ENCODE data around the gene ANKRD27. TPM values are rescaled to one million over a fixed set of nuclear protein-coding genes. Genes with fewer than 3 reads are reported as not detected.
A peak's percentile ranks its signal among the peaks of the same experiment; 100 is the strongest.
"Not testable (repeated sequence)": the region's sequence is repeated elsewhere in the genome, so short reads cannot be mapped to it uniquely, and the experiment has no call there.

The ANKRD27 gene
- total RNA-seq, 1 experiment from 2014 or later, result 48.1 TPM

DNA sequence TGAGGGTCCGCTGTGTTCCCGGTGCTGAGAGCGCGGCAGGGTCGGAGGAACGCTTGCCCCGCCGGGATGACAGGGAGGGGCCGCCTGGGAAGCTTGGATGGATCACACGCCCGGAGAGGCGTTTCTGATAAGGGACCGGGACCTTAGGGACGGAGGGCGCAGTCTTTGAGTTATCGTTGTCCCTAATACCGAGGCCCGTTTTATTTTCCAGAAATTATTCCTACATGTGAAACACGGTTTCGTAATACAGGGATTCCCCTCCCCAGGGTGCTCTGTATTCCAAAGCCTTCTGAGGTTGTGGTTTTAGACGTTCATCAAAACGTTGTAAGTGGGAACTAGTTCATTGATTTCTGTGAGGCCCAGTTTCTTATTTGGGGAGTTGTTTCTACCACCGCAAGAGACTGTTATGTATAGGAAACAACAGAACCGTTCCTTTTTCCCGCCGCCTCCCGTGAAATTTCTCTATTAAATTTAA lies 93.2 kb downstream of the ANKRD27 start:
- no peaks in the 10 kb centered on the region for H3K27me3 ChIP-seq (ENCODE audit: low read length)
- no peaks in the 10 kb centered on the region for H3K9me3 ChIP-seq (ENCODE audit: low read length)
- peak overlapping the region; percentile 91 for H3K9ac ChIP-seq (ENCODE audit: low read length)
- peak overlapping the region; percentile 47; the same call in 1 of the 2 replicates for H3K27ac ChIP-seq (ENCODE audit: low read length)
- no peaks in the 10 kb centered on the region for H3K9me2 ChIP-seq (replicated peaks; ENCODE audit: insufficient read depth, low read length)
- H3K4me2 ChIP-seq (ENCODE audit: low read depth, low read length, poor library complexity, severe bottlenecking), result peak overlapping the region; percentile 93
- peak overlapping the region; percentile 94 for H3K4me3 ChIP-seq (ENCODE audit: low read length)
- peak overlapping the region; percentile 89 for H2AFZ ChIP-seq (ENCODE audit: low read length)
- H4K20me1 ChIP-seq (ENCODE audit: insufficient read depth, low read depth, low read length), result no peaks in the 10 kb centered on the region
- peaks cover 26% of the 10 kb centered on the region for H3K36me3 ChIP-seq (ENCODE audit: insufficient read depth, low read length)
- peaks cover 16% of the 10 kb centered on the region for H3K4me1 ChIP-seq (ENCODE audit: low read length)
- no peak for DNase-seq
- H3K79me2 ChIP-seq (ENCODE audit: low read length), result peaks cover 30% of the 10 kb centered on the region

DNA sequence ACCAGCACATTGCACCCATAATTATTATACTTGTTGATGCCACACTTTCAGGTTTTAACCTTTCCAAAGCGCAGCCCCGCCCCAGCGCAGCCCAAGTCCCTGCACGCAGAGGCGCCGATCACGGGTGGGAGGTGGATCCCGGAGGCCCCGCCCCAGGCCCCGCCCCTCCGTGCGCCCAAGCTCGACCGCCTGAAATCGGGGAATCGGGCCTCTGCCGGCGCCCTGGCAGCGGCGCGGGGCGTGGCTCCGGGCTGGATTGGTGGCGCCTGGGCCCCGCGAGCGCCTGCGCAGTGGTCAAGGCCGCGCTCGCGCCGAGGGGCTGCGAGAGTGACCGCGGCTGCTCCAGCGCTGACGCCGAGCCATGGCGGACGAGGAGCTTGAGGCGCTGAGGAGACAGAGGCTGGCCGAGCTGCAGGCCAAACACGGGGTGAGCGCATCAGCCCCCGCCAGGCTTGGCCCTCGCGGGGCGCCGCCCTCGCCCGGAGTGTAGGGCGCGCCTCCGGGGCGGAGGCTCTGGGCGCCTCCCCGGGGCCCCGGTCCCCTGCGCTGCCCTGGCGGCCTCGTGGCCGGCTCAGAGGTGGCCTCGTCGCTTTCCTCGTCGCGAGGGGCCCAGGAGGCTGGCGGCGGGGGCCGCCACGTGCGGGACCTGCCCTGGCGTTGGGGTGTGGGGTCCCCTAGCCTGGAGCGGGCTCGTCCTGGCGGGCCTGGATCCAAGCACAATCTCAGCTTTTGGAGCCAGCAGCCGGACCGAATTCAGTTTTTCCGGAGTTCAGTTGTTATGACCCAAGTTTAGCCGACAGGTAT lies 93.9 kb downstream of the ANKRD27 start, which contains the start of gene PDCD5:
Gene PDCD5 (plus strand): TSS at position 290 of the 804 bp plus-strand sequence. CDS start 72 bp downstream, at position 362.
- H4K20me1 ChIP-seq (ENCODE audit: insufficient read depth, low read depth, low read length), result no peaks in the 10 kb centered on the region
- H3K9me3 ChIP-seq (ENCODE audit: low read length), result no peaks in the 10 kb centered on the region
- peak; percentile 97 for DNase-seq
- H3K4me2 ChIP-seq (ENCODE audit: low read depth, low read length, poor library complexity, severe bottlenecking), result peak within 1 kb of the TSS; percentile 93
- H3K9me2 ChIP-seq (replicated peaks; ENCODE audit: insufficient read depth, low read length), result no peaks in the 10 kb centered on the region
- H3K4me3 ChIP-seq (ENCODE audit: low read length), result peak within 1 kb of the TSS; percentile 94
- peaks cover 16% of the 10 kb centered on the region for H3K4me1 ChIP-seq (ENCODE audit: low read length)
- peaks cover 20% of the 10 kb centered on the region; the same call in 1 of the 2 replicates for H3K36me3 ChIP-seq (ENCODE audit: insufficient read depth, low read length)
- peak within 1 kb of the TSS; percentile 89 for H2AFZ ChIP-seq (ENCODE audit: low read length)
- no peaks in the 10 kb centered on the region for H3K27me3 ChIP-seq (ENCODE audit: low read length)
- H3K27ac ChIP-seq (ENCODE audit: low read length), result peak within 1 kb of the TSS; percentile 47; the same call in 1 of the 2 replicates
- H3K79me2 ChIP-seq (ENCODE audit: low read length), result peaks cover 30% of the 10 kb centered on the region
- peak within 1 kb of the TSS; percentile 91 for H3K9ac ChIP-seq (ENCODE audit: low read length)

DNA sequence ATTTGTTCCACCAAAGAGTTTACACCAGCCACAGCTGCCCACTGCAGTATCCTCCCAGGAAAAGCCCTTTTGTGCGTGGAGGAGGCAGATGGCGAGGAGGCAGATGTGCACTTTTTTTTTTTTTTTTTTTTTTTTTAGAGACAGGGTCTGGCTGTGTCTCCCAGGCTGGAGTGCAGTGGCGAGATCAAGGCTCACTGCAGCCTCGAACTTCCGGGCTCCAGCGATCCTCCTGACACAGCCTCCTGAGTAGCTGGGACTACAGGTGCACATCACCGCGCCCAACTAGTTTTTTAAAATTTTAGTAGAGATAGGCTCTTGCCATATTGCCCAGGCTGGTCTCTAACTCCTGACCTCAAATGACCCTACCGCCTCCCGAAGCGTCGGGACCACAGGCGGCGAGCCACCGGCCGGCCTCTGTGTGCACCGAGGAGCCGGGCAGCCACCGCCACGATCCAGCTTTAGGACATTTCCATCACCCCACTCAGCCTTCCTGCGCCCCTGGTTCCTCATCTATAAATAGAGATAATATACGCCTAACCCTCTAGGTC lies 94.6 kb downstream of the ANKRD27 start:
- peaks cover 16% of the 10 kb centered on the region for H3K4me1 ChIP-seq (ENCODE audit: low read length)
- H3K4me2 ChIP-seq (ENCODE audit: low read depth, low read length, poor library complexity, severe bottlenecking), result peak overlapping the region; percentile 93
- peaks cover 30% of the 10 kb centered on the region for H3K79me2 ChIP-seq (ENCODE audit: low read length)
- no peaks in the 10 kb centered on the region for H3K27me3 ChIP-seq (ENCODE audit: low read length)
- H3K9ac ChIP-seq (ENCODE audit: low read length), result peak overlapping the region; percentile 61
- peak overlapping the region; percentile 94 for H3K4me3 ChIP-seq (ENCODE audit: low read length)
- H3K36me3 ChIP-seq (ENCODE audit: insufficient read depth, low read length), result peaks cover 14% of the 10 kb centered on the region; the same call in 1 of the 2 replicates
- H3K9me2 ChIP-seq (replicated peaks; ENCODE audit: insufficient read depth, low read length), result no peaks in the 10 kb centered on the region
- H4K20me1 ChIP-seq (ENCODE audit: insufficient read depth, low read depth, low read length), result no peaks in the 10 kb centered on the region
- no peaks in the 10 kb centered on the region for H3K9me3 ChIP-seq (ENCODE audit: low read length)
- DNase-seq, result no peak
- no peak overlapping the region for H3K27ac ChIP-seq (ENCODE audit: low read length)
- H2AFZ ChIP-seq (ENCODE audit: low read length), result peak overlapping the region; percentile 89; the same call in 1 of the 2 replicates

DNA sequence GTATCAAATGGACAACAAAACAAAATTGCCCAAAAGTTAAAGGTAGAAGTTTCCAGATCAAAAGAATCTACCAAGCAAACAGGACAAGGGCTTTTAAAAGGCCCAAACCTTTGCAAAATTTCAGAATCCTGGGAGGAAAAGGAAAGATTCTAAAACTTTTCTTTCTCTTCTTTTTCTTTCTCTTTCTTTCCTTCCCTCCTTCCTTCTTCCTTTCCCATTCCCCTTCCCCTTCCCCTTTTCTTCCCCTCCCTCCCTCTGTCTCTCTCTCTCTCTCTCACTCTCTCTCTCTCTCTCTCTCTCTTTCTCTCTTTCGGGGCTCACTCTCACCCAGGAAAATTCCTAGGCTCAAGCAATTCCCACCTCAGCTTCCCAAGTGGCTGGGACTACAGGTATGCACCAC lies 98.2 kb downstream of the ANKRD27 start:
- no peaks in the 10 kb centered on the region for H3K9me3 ChIP-seq (ENCODE audit: low read length)
- no peaks in the 10 kb centered on the region for H3K27me3 ChIP-seq (ENCODE audit: low read length)
- peaks cover 4% of the 10 kb centered on the region for H3K4me1 ChIP-seq (ENCODE audit: low read length)
- no peak for DNase-seq
- H3K36me3 ChIP-seq (ENCODE audit: insufficient read depth, low read length), result no peaks in the 10 kb centered on the region
- no peak overlapping the region for H2AFZ ChIP-seq (ENCODE audit: low read length)
- peaks cover 7% of the 10 kb centered on the region for H3K79me2 ChIP-seq (ENCODE audit: low read length)
- H3K9ac ChIP-seq (ENCODE audit: low read length), result no peak overlapping the region
- no peak overlapping the region for H3K4me3 ChIP-seq (ENCODE audit: low read length)
- no peak overlapping the region for H3K27ac ChIP-seq (ENCODE audit: low read length)
- no peak overlapping the region for H3K4me2 ChIP-seq (ENCODE audit: low read depth, low read length, poor library complexity, severe bottlenecking)
- no peaks in the 10 kb centered on the region for H3K9me2 ChIP-seq (replicated peaks; ENCODE audit: insufficient read depth, low read length)
- H4K20me1 ChIP-seq (ENCODE audit: insufficient read depth, low read depth, low read length), result no peaks in the 10 kb centered on the region

DNA sequence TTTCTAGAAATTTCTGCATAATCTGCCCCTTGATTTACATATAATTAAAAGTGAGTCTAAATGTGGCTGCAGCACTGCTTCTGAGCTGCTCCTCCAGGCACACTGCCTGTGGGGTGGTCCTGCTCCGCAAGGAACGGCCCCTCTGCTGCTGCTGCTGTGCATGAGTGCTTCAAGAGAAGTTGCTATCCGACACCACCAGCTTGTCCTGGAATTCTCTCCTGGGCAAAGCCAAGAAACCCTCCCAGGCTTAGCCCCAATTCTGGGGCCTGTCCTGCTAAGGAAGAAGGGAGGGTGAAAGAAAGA lies 101.5 kb downstream of the ANKRD27 start:
- Histone ChIP-seq H3K36me3 (ENCODE audit: insufficient read depth, low read length) (no peaks in the 10 kb centered on the region), H2AFZ (ENCODE audit: low read length) (no peak overlapping the region), H4K20me1 (ENCODE audit: insufficient read depth, low read depth, low read length) (no peaks in the 10 kb centered on the region), H3K4me3 (ENCODE audit: low read length) (no peak overlapping the region), H3K79me2 (ENCODE audit: low read length) (no peaks in the 10 kb centered on the region), H3K27ac (ENCODE audit: low read length) (no peak overlapping the region), H3K4me1 (ENCODE audit: low read length) (no peaks in the 10 kb centered on the region), H3K9ac (ENCODE audit: low read length) (no peak overlapping the region), H3K27me3 (ENCODE audit: low read length) (no peaks in the 10 kb centered on the region), H3K9me2 (replicated peaks; ENCODE audit: insufficient read depth, low read length) (no peaks in the 10 kb centered on the region), H3K9me3 (ENCODE audit: low read length) (no peaks in the 10 kb centered on the region), H3K4me2 (ENCODE audit: low read depth, low read length, poor library complexity, severe bottlenecking) (no peak overlapping the region)
- no peak for DNase-seq

DNA sequence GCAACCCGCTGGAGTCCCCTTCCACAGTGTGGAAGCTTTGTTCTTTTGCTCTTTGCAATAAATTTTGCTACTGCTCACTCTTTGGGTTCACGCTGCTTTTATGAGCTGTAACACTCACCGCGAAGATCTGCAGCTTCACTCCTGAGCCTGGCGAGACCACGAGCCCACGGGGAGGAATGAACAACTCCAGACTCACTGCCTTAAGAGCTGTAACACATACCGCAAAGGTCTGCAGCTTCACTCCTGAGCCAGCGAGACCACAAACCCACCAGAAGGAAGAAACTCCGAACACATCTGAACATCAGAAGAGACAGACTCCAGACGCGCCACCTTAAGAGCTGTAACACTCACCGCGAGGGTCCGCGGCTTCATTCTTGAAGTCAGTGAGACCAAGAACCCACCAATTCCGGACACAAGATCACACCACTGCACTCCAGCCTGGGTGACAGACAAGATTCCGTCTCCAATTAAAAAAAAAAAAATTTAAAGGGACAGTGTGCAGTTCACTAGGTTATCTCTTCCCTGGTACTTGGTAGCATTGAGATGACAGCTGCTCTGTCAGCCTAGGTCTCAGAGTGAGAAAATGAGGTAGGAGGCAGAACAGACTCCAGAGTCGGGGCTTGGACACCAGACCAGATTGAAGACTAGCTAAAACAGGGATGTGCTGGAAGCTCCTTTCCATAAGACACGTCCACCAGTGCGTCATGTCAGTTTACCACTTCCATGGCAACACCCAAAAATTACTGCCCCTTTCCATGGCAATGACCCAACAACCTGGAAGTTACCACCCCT lies 102.1 kb downstream of the ANKRD27 start:
- H3K9me2 ChIP-seq (replicated peaks; ENCODE audit: insufficient read depth, low read length); H2AFZ ChIP-seq (ENCODE audit: low read length); H3K4me1 ChIP-seq (ENCODE audit: low read length); H3K9ac ChIP-seq (ENCODE audit: low read length); H3K9me3 ChIP-seq (ENCODE audit: low read length); DNase-seq; H4K20me1 ChIP-seq (ENCODE audit: insufficient read depth, low read depth, low read length); H3K4me3 ChIP-seq (ENCODE audit: low read length); H3K27ac ChIP-seq (ENCODE audit: low read length); H3K36me3 ChIP-seq (ENCODE audit: insufficient read depth, low read length); H3K27me3 ChIP-seq (ENCODE audit: low read length); H3K79me2 ChIP-seq (ENCODE audit: low read length); H3K4me2 ChIP-seq (ENCODE audit: low read depth, low read length, poor library complexity, severe bottlenecking): not testable (repeated sequence)

DNA sequence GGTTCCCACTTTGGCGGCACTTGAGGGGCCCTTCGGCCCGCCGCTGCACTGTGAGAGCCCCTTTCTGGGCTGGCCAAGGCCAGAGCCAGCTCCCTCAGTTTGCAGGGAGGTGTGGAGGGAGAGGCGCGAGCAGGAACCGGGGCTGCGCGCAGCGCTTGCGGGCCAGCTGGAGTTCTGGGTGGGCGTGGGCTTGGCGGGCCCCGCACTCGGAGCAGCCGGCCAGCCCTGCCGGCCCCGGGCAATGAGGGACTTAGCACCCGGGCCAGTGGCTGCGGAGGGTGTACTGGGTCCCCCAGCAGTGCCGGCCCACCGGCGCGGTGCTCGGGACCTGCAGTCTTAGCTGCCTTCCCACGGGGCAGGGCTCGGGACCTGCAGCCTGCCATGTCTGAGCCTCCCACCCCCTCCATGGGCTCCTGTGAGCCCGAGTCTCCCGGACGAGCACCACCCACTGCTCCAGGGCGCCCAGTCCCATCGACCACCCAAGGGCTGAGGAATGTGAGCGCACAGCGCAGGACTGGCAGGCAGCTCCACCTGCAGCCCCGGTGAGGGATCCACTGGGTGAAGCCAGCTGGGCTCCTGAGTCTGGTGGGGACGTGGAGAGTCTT lies 103.4 kb downstream of the ANKRD27 start:
- not testable (repeated sequence) for H3K9me3 ChIP-seq (ENCODE audit: low read length); DNase-seq; H3K27me3 ChIP-seq (ENCODE audit: low read length); H3K36me3 ChIP-seq (ENCODE audit: insufficient read depth, low read length); H3K9me2 ChIP-seq (replicated peaks; ENCODE audit: insufficient read depth, low read length); H3K27ac ChIP-seq (ENCODE audit: low read length); H3K4me3 ChIP-seq (ENCODE audit: low read length); H4K20me1 ChIP-seq (ENCODE audit: insufficient read depth, low read depth, low read length); H2AFZ ChIP-seq (ENCODE audit: low read length); H3K79me2 ChIP-seq (ENCODE audit: low read length); H3K4me2 ChIP-seq (ENCODE audit: low read depth, low read length, poor library complexity, severe bottlenecking); H3K9ac ChIP-seq (ENCODE audit: low read length); H3K4me1 ChIP-seq (ENCODE audit: low read length)

Measured in Karpas-422 (cell line).